Heart left ventricle (tissue), 16 donors: Measurements from ENCODE around the gene ARPC5L. TPM values are rescaled to one million over a fixed set of nuclear protein-coding genes. Genes with fewer than 3 reads are reported as not detected.
A peak's percentile ranks its signal among the peaks of the same experiment; 100 is the strongest.

ENCODE experiments used
- ATAC-seq, 4 donors: fragments of 200-7000 bp; cut with Tn5 transposase; one replicate each; pipeline ENCODE4 v1.9.1; 2020 to 2022; ENCODE audit warnings: moderate library complexity in 4 of 4, mild to moderate bottlenecking in 3 of 4, moderate number of reproducible peaks in 1 of 4
- DNase-seq, 5 donors: peaks; one replicate each; pipeline ENCODE4 v3.0.0-alpha.2; 2020
- H3K27ac ChIP-seq, 12 donors: fragments of 200-600 bp; sonication (generic) in 4 of 12; one replicate each; pipeline versions ENCODE4 v1.5.0 to v1.8.0; 2016 to 2022; ENCODE audit warnings: mild to moderate bottlenecking in 2 of 12
- H3K27me3 ChIP-seq, 9 donors: fragments of 200-600 bp; sonication (generic) in 2 of 9; one replicate each; pipeline versions ENCODE4 v1.5.1 to v1.8.0; 2016 to 2022; ENCODE audit warnings: mild to moderate bottlenecking in 3 of 9
- H3K36me3 ChIP-seq, 9 donors: fragments of 200-600 bp; sonication (generic) in 2 of 9; one replicate each; pipeline versions ENCODE4 v1.5.0 to v1.8.0; 2018 to 2022; ENCODE audit warnings: mild to moderate bottlenecking in 2 of 9
- H3K4me1 ChIP-seq, 12 donors: fragments of 200-600 bp; sonication (generic) in 4 of 12; one replicate each; pipeline versions ENCODE4 v1.5.0 to v1.8.0; 2016 to 2022; ENCODE audit warnings: mild to moderate bottlenecking in 3 of 12
- H3K4me3 ChIP-seq, 12 donors: fragments of 200-600 bp; sonication (generic) in 4 of 12; one replicate each; pipeline versions ENCODE4 v1.5.0 to v1.8.0; 2017 to 2022; ENCODE audit warnings: mild to moderate bottlenecking in 9 of 12, moderate library complexity in 4 of 12
- H3K9me3 ChIP-seq, 12 donors: fragments of 200-600 bp; sonication (generic) in 4 of 12; one replicate each; pipeline versions ENCODE4 v1.5.0 to v1.8.0; 2016 to 2022; ENCODE audit warnings: mild to moderate bottlenecking in 1 of 12
- POLR2A ChIP-seq, 2 donors: fragments of 450-650 bp; IDR thresholded peaks; one replicate each; pipeline ENCODE4 v1.6.1; 2017; ENCODE audit warnings: antibody characterized with exemption in 2 of 2, mild to moderate bottlenecking in 2 of 2, moderate library complexity in 2 of 2
- WGBS, 4 donors: extraction: QIAGEN DNeasy Blood & Tissue Kit in 2 of 4; methylation state at CpG; one replicate each; pipeline versions ENCODE4 v1.1.5 to v1.1.7; 2013 to 2018; 5-methylcytosine and 5-hydroxymethylcytosine counted together
- intact Hi-C, 10 donors: fragments of 100-400 bp; cut with DNase I; formaldehyde crosslinking; loops; one replicate each; pipeline versions ENCODE4 v1.11.1 to v1.14.2; 2022
- polyA plus RNA-seq, 2 donors: library from polyadenylated mRNA; stranded (reverse); fragments of 200-250 nt; gene quantifications; one replicate each; pipeline ENCODE4 v1.2.3, GENCODE V29; 2013
- total RNA-seq, 9 donors: library from RNA; depleted of rRNA in 2 of 9; stranded (reverse); fragments of >200 nt in 2 of 9; fragmentation: NEBNext Ultra II Directional in 3 of 9; extraction: Animal tissue kit (Norgen Biotek cat#: 25700) in 3 of 9; gene quantifications; one replicate each; pipeline versions ENCODE4 v1.1.0 to v1.2.4, GENCODE V29; 2016 to 2023
- TF ChIP-seq, protein P1 (sequence below), 12 donors: fragments of 200-600 bp; sonication (generic) in 4 of 12; IDR thresholded peaks; one replicate each; pipeline versions ENCODE4 v1.5.0 to v1.8.0; 2018 to 2022; ENCODE audit warnings: antibody characterized with exemption in 12 of 12, mild to moderate bottlenecking in 5 of 12
- donor health status: ischemic (EF 13 %, LVEDD 7.1; RV severe dilation, severe dysfunction).
- donor health status: healthy with polysubstance abuse.
- donor health status: DM: no; HTN: yes; CAD: no.
- donor health status: DM: no; HTN: no; CAD: no.
- donor health status: ischemic (EF 25% LVEDD 6.9; RV normal size, moderate dysfunction).
- donor health status: ischemic (EF 25% LVEDD 5.7; RV mildly dilated, moderate dysfunction).
- donor health status: healthy.
- donor health status: DM: yes; HTN: yes; CAD: no.
- donor health status: ischemic (EF 35%, LVEDD 5.7; RV mildly dilated, moderate dysfunction).
- donor health status: nonischemic (EF 11% LVEDD 7.7; RV severe dilation, severe dysfunction).
- donor health status: DM: yes; HTN: yes; CAD: no.
- donor health status: PGD.
- donor health status: ischemic (EF 29% LVEDD 5.4; RV normal size, mild dysfunction).
- donor health status: nonischemic (EF 23%, LVEDD 6.1; RV moderate dilation, normal function).

Gene ARPC5L
- total and polyA plus RNA-seq, 11 donors = 27.0 to 102 (median 39.7) TPM

DNA sequence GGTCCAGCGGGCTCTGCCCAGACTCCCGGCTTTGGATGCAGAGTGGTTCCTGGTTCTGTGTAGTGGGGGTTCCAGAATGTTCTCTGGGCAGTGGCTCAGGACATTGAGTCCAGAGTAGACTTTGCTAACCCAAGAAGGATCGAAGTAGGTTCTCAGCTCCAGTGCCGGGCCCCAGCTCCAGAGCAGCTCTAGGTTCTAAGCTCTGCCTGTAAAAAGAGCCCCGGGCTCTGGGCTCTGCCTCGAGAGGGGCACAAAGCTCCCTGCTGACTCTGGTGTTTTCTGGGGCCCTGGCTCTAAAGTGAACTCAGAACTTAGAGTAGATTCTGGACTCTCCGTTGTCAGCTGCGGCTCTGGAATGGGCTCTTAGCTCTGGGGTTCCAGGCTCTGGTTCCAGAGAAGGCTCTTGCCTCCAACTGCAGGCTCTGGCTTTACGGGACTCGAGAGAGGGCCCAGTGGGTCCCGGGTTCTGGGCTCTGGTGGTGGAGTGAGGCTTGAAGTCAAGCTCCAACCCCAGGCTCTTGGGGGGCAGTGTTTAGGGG is 8.3 kb upstream of the ARPC5L start:
- intact Hi-C loops = loop anchor here in 9 of 10 donors (1.0 to 10.0 kb wide), 5 partner anchors 19 to 291 kb away; partner anchors contain the start of gene SCAI (in 1 of the 9)
- H3K27ac ChIP-seq = peak overlapping the region in 7 of 12 donors; percentile 79 to 95 (median 88)
- 66 to 75% (median 70%) methylated on average over 8 to 11 of the region's 11 CpGs for WGBS, 4 donors
- TF ChIP-seq POLR2A (IDR thresholded peaks at IDR 0.05) = no peak
- TF ChIP-seq, protein P1, sequence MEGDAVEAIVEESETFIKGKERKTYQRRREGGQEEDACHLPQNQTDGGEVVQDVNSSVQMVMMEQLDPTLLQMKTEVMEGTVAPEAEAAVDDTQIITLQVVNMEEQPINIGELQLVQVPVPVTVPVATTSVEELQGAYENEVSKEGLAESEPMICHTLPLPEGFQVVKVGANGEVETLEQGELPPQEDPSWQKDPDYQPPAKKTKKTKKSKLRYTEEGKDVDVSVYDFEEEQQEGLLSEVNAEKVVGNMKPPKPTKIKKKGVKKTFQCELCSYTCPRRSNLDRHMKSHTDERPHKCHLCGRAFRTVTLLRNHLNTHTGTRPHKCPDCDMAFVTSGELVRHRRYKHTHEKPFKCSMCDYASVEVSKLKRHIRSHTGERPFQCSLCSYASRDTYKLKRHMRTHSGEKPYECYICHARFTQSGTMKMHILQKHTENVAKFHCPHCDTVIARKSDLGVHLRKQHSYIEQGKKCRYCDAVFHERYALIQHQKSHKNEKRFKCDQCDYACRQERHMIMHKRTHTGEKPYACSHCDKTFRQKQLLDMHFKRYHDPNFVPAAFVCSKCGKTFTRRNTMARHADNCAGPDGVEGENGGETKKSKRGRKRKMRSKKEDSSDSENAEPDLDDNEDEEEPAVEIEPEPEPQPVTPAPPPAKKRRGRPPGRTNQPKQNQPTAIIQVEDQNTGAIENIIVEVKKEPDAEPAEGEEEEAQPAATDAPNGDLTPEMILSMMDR (IDR thresholded peaks at IDR 0.05) = no peak
- peaks cover 0 to 26% (median 22%) of the 10 kb centered on the region in 9 donors for H3K36me3 ChIP-seq
- H3K9me3 ChIP-seq = no peaks in the 10 kb centered on the region
- peak overlapping the region in 11 of 12 donors; percentile 17 to 60 (median 49) for H3K4me3 ChIP-seq
- H3K4me1 ChIP-seq = peaks cover 0 to 46% (median 20%) of the 10 kb centered on the region in 12 donors
- DNase-seq (peak in 1 of 5 donors; percentile 33), ATAC-seq (no peak)
- H3K27me3 ChIP-seq = no peaks in the 10 kb centered on the region

DNA sequence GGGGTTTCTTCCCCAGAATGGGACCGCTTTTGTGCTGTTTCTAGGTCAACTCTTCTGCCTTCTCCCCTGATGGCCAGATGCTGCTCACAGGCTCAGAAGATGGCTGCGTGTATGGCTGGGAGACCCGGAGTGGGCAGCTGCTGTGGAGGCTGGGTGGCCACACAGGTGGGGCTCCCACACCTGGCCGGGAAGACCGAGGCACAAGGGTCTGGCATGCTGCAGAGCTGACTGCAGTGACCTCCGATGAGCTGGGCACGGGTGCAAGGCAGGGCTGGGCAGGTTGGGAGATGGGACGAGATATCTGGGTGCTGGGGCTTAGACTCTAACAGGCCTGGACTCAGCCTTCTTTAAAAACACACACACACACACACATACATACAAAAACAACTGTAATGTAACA is 7.8 kb upstream of the ARPC5L start:
- TF ChIP-seq POLR2A (IDR thresholded peaks at IDR 0.05) = no peak
- TF ChIP-seq, protein P1 (IDR thresholded peaks at IDR 0.05) = no peak
- ATAC-seq (no peak), DNase-seq (peak in 1 of 5 donors; percentile 48)
- intact Hi-C loops = loop anchor here in 2 of 10 donors (10.0 kb wide), 2 partner anchors 229 to 291 kb away; partner anchors contain the start of gene SCAI (in 1 of the 2)
- Histone ChIP-seq H3K27ac (no peak overlapping the region), H3K4me3 (no peak overlapping the region), H3K9me3 (no peaks in the 10 kb centered on the region), H3K4me1 (peaks cover 0 to 50% (median 21%) of the 10 kb centered on the region in 12 donors), H3K27me3 (no peaks in the 10 kb centered on the region), H3K36me3 (peaks cover 0 to 31% (median 27%) of the 10 kb centered on the region in 9 donors)
- WGBS, 4 donors = 86 to 97% (median 88%) methylated on average over 7 to 8 of the region's 8 CpGs

DNA sequence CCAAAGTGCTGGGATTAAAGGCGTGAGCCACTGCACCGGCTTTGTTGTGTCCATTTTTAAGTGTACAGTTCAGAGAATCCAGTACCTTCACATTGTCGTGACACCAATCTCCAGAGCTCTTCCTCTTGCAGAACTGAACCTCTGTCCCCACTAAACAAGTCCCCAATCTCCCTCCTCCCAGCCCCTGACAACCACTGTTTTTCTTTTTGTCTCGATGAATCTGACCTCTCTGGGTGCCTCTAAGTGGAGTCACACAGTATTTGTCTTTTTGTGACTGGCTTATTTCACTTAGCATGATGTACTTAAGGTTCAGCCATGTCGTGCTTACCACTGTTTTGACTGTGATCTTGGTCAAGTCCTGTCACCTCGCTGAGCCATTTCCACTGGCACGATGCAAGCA is 7.1 kb upstream of the ARPC5L start:
- TF ChIP-seq, protein P1 (IDR thresholded peaks at IDR 0.05) = no peak
- no peak for TF ChIP-seq POLR2A (IDR thresholded peaks at IDR 0.05)
- intact Hi-C loops = loop anchor here in 2 of 10 donors (10.0 kb wide), 2 partner anchors 230 to 290 kb away; partner anchors contain the start of gene SCAI (in 1 of the 2)
- 69 to 74% (median 72%) methylated on average over 7 of the region's 7 CpGs for WGBS, 4 donors
- no peak for ATAC-seq
- no peak for DNase-seq
- peaks cover 0 to 38% (median 33%) of the 10 kb centered on the region in 9 donors for H3K36me3 ChIP-seq
- H3K9me3 ChIP-seq = no peaks in the 10 kb centered on the region
- H3K27ac ChIP-seq = no peak overlapping the region
- H3K4me3 ChIP-seq = no peak overlapping the region
- H3K27me3 ChIP-seq = no peaks in the 10 kb centered on the region
- peaks cover 0 to 49% (median 25%) of the 10 kb centered on the region in 12 donors for H3K4me1 ChIP-seq

DNA sequence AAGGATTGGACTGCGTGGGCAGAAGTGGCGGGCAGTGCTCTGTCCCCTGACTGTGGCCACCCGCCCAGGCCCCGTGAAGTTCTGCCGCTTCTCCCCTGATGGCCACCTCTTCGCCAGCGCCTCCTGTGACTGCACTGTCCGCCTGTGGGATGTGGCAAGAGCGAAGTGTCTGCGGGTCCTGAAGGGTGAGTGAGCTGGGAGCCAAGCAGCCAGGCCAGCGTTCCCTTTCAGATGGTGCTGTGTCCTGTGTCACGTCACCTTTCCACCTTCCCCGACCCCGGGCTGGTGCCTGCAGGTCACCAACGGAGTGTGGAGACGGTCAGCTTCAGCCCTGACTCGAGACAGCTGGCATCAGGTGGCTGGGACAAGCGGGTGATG is 6.4 kb upstream of the ARPC5L start:
- intact Hi-C loops = loop anchor here in 2 of 10 donors (10.0 kb wide), 2 partner anchors 231 to 289 kb away; partner anchors contain the start of gene SCAI (in 1 of the 2)
- DNase-seq (no peak), ATAC-seq (no peak)
- Histone ChIP-seq H3K4me3 (no peak overlapping the region), H3K4me1 (peaks cover 0 to 51% (median 32%) of the 10 kb centered on the region in 12 donors), H3K36me3 (peaks cover 0 to 45% (median 41%) of the 10 kb centered on the region in 9 donors), H3K27me3 (no peaks in the 10 kb centered on the region), H3K9me3 (no peaks in the 10 kb centered on the region), H3K27ac (no peak overlapping the region)
- 83 to 85% (median 84%) methylated on average over 18 of the region's 18 CpGs for WGBS, 4 donors
- TF ChIP-seq, protein P1 (IDR thresholded peaks at IDR 0.05) = no peak
- no peak for TF ChIP-seq POLR2A (IDR thresholded peaks at IDR 0.05)
